ENCODE data around the gene CDPF1. TPM values are rescaled to one million over a fixed set of nuclear protein-coding genes. Genes with fewer than 3 reads are reported as not detected.

Gene CDPF1
- total RNA-seq, 4 donors from 2014 or later = 3.0 to 12.4 (median 5.2) TPM

GRCh38 chr22:46276563-46276962 is 26.5 kb upstream of the CDPF1 start:
- Histone ChIP-seq H3K36me3 (peaks cover 17 to 100% (median 44%) of the 10 kb centered on the region in 3 donors), H3K9me3 (no peaks in the 10 kb centered on the region), H3K27ac (no peak overlapping the region), H3K27me3 (no peaks in the 10 kb centered on the region), H3K4me1 (peaks cover 0 to 21% (median 0%) of the 10 kb centered on the region in 3 donors), H3K4me3 (no peak overlapping the region)
- WGBS, 2 donors = 95 to 97% methylated on average over 7 of the region's 7 CpGs
- intact Hi-C loops (cut with DNase I) = no loop called here
- no peak for TF ChIP-seq CTCF (IDR thresholded peaks at IDR 0.05)
- no peak for TF ChIP-seq POLR2A (IDR thresholded peaks at IDR 0.05)
- no peak for DNase-seq

- no peak overlapping the region for H3K4me3 ChIP-seq
- H3K9me3 ChIP-seq = no peaks in the 10 kb centered on the region
- WGBS, 2 donors = 76 to 78% methylated on average over 3 of the region's 3 CpGs
- H3K27me3 ChIP-seq = no peaks in the 10 kb centered on the region
- no peak overlapping the region for H3K27ac ChIP-seq
- no peak for DNase-seq
- TF ChIP-seq CTCF (IDR thresholded peaks at IDR 0.05) (no peak), POLR2A (IDR thresholded peaks at IDR 0.05) (no peak)
- H3K36me3 ChIP-seq = peaks cover 17 to 96% (median 44%) of the 10 kb centered on the region in 3 donors
- intact Hi-C loops (cut with DNase I) = no loop called here
- H3K4me1 ChIP-seq = peaks cover 0 to 16% (median 0%) of the 10 kb centered on the region in 3 donors
Observed at GRCh38 chr22:46275455-46276122, 25.5 kb upstream of the CDPF1 start.

- no peaks in the 10 kb centered on the region for H3K9me3 ChIP-seq
- no peak overlapping the region for H3K27ac ChIP-seq
- no peak for DNase-seq
- TF ChIP-seq CTCF (IDR thresholded peaks at IDR 0.05) (no peak), POLR2A (IDR thresholded peaks at IDR 0.05) (no peak)
- intact Hi-C loops (cut with DNase I) = no loop called here
- no peak overlapping the region for H3K4me3 ChIP-seq
- peaks cover 17 to 84% (median 33%) of the 10 kb centered on the region in 3 donors for H3K36me3 ChIP-seq
- no peaks in the 10 kb centered on the region for H3K27me3 ChIP-seq
- H3K4me1 ChIP-seq = peaks cover 0 to 11% (median 3%) of the 10 kb centered on the region in 3 donors
- WGBS, 2 donors = 90 to 94% methylated on average over 8 of the region's 8 CpGs
Observed at GRCh38 chr22:46274381-46274780, 24.3 kb upstream of the CDPF1 start.

GRCh38 chr22:46273432-46274148 is 23.5 kb upstream of the CDPF1 start:
- Histone ChIP-seq H3K27ac (no peak overlapping the region), H3K4me1 (peaks cover 7 to 15% (median 8%) of the 10 kb centered on the region in 3 donors), H3K36me3 (peaks cover 10 to 76% (median 25%) of the 10 kb centered on the region in 3 donors), H3K4me3 (no peak overlapping the region), H3K27me3 (no peaks in the 10 kb centered on the region), H3K9me3 (no peaks in the 10 kb centered on the region)
- 90 to 92% methylated on average over 2 to 3 of the region's 12 CpGs for WGBS, 2 donors
- no peak for TF ChIP-seq POLR2A (IDR thresholded peaks at IDR 0.05)
- TF ChIP-seq CTCF (IDR thresholded peaks at IDR 0.05) = no peak
- intact Hi-C loops (cut with DNase I) = no loop called here
- no peak for DNase-seq

GRCh38 chr22:46272762-46273431 is 22.8 kb upstream of the CDPF1 start:
- DNase-seq = no peak
- TF ChIP-seq POLR2A (IDR thresholded peaks at IDR 0.05) (no peak), CTCF (IDR thresholded peaks at IDR 0.05) (no peak)
- Histone ChIP-seq H3K36me3 (peaks cover 9 to 69% (median 24%) of the 10 kb centered on the region in 3 donors), H3K9me3 (no peaks in the 10 kb centered on the region), H3K27ac (no peak overlapping the region), H3K4me3 (no peak overlapping the region), H3K4me1 (peaks cover 11 to 22% (median 13%) of the 10 kb centered on the region in 3 donors), H3K27me3 (no peaks in the 10 kb centered on the region)
- 90 to 92% methylated on average over 2 to 8 of the region's 12 CpGs for WGBS, 2 donors
- intact Hi-C loops (cut with DNase I) = no loop called here

Data from esophagus squamous epithelium (tissue), 5 donors.